DMS114 treated with DMSO at 0.1 percent for 48 hours (cell line): ENCODE measurements around the gene SLC66A1.
"Not testable (repeated sequence)": the region's sequence is repeated elsewhere in the genome, so short reads cannot be mapped to it uniquely, and the experiment has no call there.

ENCODE experiments used
- DNase-seq: peaks from one replicate; lab custom pipeline; 2025; ENCODE audit not compliant: unreplicated experiment; lab: John Stamatoyannopoulos, UW

Gene SLC66A1

GRCh38 chr1:19304081-19304480 lies 8.0 kb upstream of the SLC66A1 start:
- DNase-seq: not testable (repeated sequence)

GRCh38 chr1:19305880-19306279 lies 6.2 kb upstream of the SLC66A1 start:
- DNase-seq: no peak

- DNase-seq: no peak
These were observed 5.2 kb upstream of the SLC66A1 start for GRCh38 chr1:19306941-19307340.

- no peak for DNase-seq
These were observed 4.2 kb upstream of the SLC66A1 start for GRCh38 chr1:19307794-19308508.

- DNase-seq: no peak
These were observed 3.6 kb upstream of the SLC66A1 start for GRCh38 chr1:19308509-19308907.

- no peak for DNase-seq
These were observed 2.9 kb upstream of the SLC66A1 start for GRCh38 chr1:19309123-19309813.

GRCh38 chr1:19310061-19310460 lies 2.1 kb upstream of the SLC66A1 start:
- DNase-seq: no peak

GRCh38 chr1:19310720-19311502 lies 1.2 kb upstream of the SLC66A1 start:
- DNase-seq: no peak

GRCh38 chr1:19311503-19311930 lies 609 bp upstream of the SLC66A1 start:
- no peak for DNase-seq

- no peak for DNase-seq
These were observed 883 bp downstream of the SLC66A1 start for GRCh38 chr1:19312782-19313635.

- DNase-seq: no peak
These were observed 1.5 kb downstream of the SLC66A1 start for GRCh38 chr1:19313636-19313959.

- no peak for DNase-seq
These were observed 2.1 kb downstream of the SLC66A1 start for GRCh38 chr1:19313961-19314882.

GRCh38 chr1:19315378-19316198 lies 3.5 kb downstream of the SLC66A1 start:
- no peak for DNase-seq

GRCh38 chr1:19317126-19317910 lies 5.2 kb downstream of the SLC66A1 start:
- DNase-seq: no peak

GRCh38 chr1:19319196-19319595 lies 7.1 kb downstream of the SLC66A1 start:
- no peak for DNase-seq

GRCh38 chr1:19321071-19321470 lies 8.9 kb downstream of the SLC66A1 start:
- DNase-seq: no peak

GRCh38 chr1:19322481-19322880 lies 10.4 kb downstream of the SLC66A1 start:
- DNase-seq: no peak

GRCh38 chr1:19323987-19324664 lies 12.0 kb downstream of the SLC66A1 start:
- DNase-seq: no peak
